ENCODE data around the gene TANC1.

GRCh38 chr2:159118859-159119500 is 150.5 kb downstream of the TANC1 start:
- no peak for TF ChIP-seq CTCF (IDR thresholded peaks at IDR 0.05; ENCODE audit: borderline replicate concordance, extremely low read depth, low read length, poor library complexity, severe bottlenecking)
- no peak for TF ChIP-seq EZH2 (IDR thresholded peaks at IDR 0.05; ENCODE audit: borderline replicate concordance, low read depth, low read length, severe bottlenecking)

All from DND-41 (cell line).